Mesodermal cell (in vitro differentiated cells): ENCODE measurements around the gene MSI2.

ENCODE experiments used
- H3K27ac ChIP-seq: 2 replicates; pipeline ENCODE4 v1.7.0; 2013; ENCODE audit warnings: mild to moderate bottlenecking, low read depth, low read length, moderate library complexity; ENCODE audit not compliant: severe bottlenecking
- H3K36me3 ChIP-seq: 2 replicates; pipeline ENCODE4 v1.7.1; 2013; ENCODE audit warnings: mild to moderate bottlenecking, low read length, moderate library complexity; ENCODE audit not compliant: control insufficient read depth, insufficient read depth
- H3K4me1 ChIP-seq: one replicate; pipeline ENCODE4 v1.7.1; 2013; ENCODE audit warnings: mild to moderate bottlenecking, low read length; ENCODE audit not compliant: insufficient read depth, control insufficient read depth, poor library complexity, severe bottlenecking
- H3K4me3 ChIP-seq: 2 replicates; pipeline ENCODE4 v1.7.0; 2013; ENCODE audit warnings: low read length, control low read depth, mild to moderate bottlenecking; ENCODE audit not compliant: insufficient read depth, poor library complexity, severe bottlenecking; ENCODE audit errors: extremely low read depth
- H3K9me3 ChIP-seq: 2 replicates; pipeline ENCODE4 v1.7.1; 2013; ENCODE audit warnings: mild to moderate bottlenecking, low read length, moderate library complexity; ENCODE audit not compliant: control insufficient read depth
- WGBS, 2 experiments: methylation state at CpG; one replicate each; pipeline ENCODE4 v1.1.5; 2013; ENCODE audit warnings: missing lambda C conversion rate in 2 of 2; ENCODE audit not compliant: insufficient coverage in 2 of 2; 5-methylcytosine and 5-hydroxymethylcytosine counted together

MSI2 gene

DNA sequence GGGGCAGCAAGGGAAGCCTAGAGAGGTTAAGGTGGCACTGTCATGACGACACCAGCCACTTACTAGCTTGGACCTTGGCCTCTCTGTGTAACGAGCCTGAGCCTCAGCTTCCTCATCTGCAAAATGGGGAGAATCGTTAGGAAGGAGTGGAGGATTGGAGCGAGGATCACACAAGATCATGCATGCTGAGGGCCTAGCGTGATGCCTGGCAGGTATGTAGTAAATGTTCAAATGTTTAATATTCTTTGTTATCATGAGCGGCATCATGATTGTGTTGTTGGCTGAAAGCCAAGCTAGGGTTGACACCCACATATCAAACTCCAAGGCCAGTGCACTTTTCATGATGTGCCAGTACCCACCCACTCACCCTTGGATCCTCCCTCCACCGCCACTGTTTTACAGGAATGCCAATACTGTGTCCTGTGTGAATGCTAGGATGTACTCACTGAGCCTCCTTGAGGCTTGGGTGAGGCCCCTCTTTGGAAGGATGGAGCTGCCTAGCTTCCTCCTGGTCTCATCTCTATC, 192.5 kb downstream of the MSI2 start:
- Histone ChIP-seq H3K4me3 (no peak overlapping the region), H3K4me1 (peaks cover 26% of the 10 kb centered on the region), H3K36me3 (peaks cover 42% of the 10 kb centered on the region), H3K9me3 (no peaks in the 10 kb centered on the region), H3K27ac (no peak overlapping the region)
- WGBS, 2 experiments, result 92 to 99% methylated on average over 4 to 6 of the region's 7 CpGs

- Histone ChIP-seq H3K9me3 (no peaks in the 10 kb centered on the region), H3K36me3 (peaks cover 55% of the 10 kb centered on the region), H3K4me1 (peaks cover 12% of the 10 kb centered on the region), H3K27ac (no peak overlapping the region), H3K4me3 (no peak overlapping the region)
- 92% methylated on average over 7 to 8 of the region's 8 CpGs for WGBS, 2 experiments
Measured at GRCh38 chr17:57451191-57451590, 194.9 kb downstream of the MSI2 start.

- WGBS, 2 experiments, result 92% methylated on average over 4 of the region's 7 CpGs; no CpG with 5 or more reads in 1 of the 2 experiments
- Histone ChIP-seq H3K4me3 (no peak overlapping the region), H3K27ac (no peak overlapping the region), H3K4me1 (peaks cover 9% of the 10 kb centered on the region), H3K9me3 (no peaks in the 10 kb centered on the region), H3K36me3 (peaks cover 51% of the 10 kb centered on the region)
Measured at GRCh38 chr17:57451643-57452042, 195.3 kb downstream of the MSI2 start.

- H3K4me1 ChIP-seq, result peaks cover 16% of the 10 kb centered on the region
- no peak overlapping the region for H3K27ac ChIP-seq
- no peak overlapping the region for H3K4me3 ChIP-seq
- no peaks in the 10 kb centered on the region for H3K9me3 ChIP-seq
- peaks cover 43% of the 10 kb centered on the region for H3K36me3 ChIP-seq
- WGBS, 2 experiments, result 87 to 98% methylated on average over 6 to 7 of the region's 7 CpGs
Measured at GRCh38 chr17:57453841-57454425, 197.6 kb downstream of the MSI2 start.

- Histone ChIP-seq H3K9me3 (no peaks in the 10 kb centered on the region), H3K36me3 (peaks cover 43% of the 10 kb centered on the region), H3K27ac (peak overlapping the region; percentile 49), H3K4me1 (peaks cover 22% of the 10 kb centered on the region), H3K4me3 (no peak overlapping the region)
- WGBS, 2 experiments, result 86 to 100% methylated on average over 3 to 5 of the region's 5 CpGs
Measured at GRCh38 chr17:57454729-57455062, 198.4 kb downstream of the MSI2 start.

DNA sequence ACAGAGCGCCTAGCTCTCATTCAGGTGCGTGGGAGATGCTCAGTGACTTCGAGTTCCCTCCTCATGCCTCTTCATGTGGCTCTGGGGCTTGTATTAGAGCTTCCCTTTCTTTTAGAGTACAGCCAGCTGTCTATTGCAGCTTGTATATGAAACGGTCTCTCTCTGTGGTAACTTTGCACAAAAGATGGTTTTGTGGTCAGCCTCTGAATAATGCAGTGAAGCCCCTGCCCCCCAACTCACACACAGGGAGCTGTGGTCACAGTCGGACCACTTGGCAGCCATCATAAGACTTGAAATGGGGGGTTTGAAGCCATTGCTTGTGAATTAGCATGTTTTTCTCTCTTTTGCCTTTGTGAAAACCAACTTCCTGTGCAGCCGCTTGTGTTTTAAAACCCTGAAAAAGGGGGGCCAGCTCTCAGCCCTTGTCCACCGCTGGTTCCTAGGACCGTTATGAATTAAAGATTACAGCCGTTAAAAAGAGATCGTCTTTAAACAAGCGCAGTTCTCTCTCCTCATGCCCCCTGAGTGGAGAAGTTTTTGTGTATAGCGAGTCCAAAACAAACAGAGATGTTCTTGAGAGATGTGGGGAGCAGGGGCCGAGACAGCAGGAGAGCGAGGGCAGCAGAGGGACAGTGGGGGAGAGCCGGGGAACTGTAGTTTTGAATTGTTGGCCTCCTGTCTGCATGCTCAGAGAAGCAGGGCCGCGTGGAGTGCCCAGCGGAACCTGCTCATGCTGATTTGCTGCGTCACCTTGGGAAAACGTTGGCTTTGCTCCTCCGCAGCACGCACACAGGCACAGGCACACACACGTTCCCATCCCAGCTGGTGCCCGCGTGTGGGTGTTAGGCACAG, 199.0 kb downstream of the MSI2 start:
- no peak overlapping the region for H3K4me3 ChIP-seq
- peaks cover 43% of the 10 kb centered on the region for H3K36me3 ChIP-seq
- WGBS, 2 experiments, result 86 to 87% methylated on average over 20 to 22 of the region's 25 CpGs
- H3K4me1 ChIP-seq, result peaks cover 22% of the 10 kb centered on the region
- H3K9me3 ChIP-seq, result no peaks in the 10 kb centered on the region
- peak overlapping the region; percentile 49 for H3K27ac ChIP-seq

- no peak overlapping the region for H3K4me3 ChIP-seq
- no peak overlapping the region for H3K27ac ChIP-seq
- peaks cover 35% of the 10 kb centered on the region for H3K36me3 ChIP-seq
- WGBS, 2 experiments, result 100% methylated on average over 1 to 3 of the region's 3 CpGs
- H3K9me3 ChIP-seq, result no peaks in the 10 kb centered on the region
- peaks cover 24% of the 10 kb centered on the region for H3K4me1 ChIP-seq
Measured at GRCh38 chr17:57456622-57457021, 200.3 kb downstream of the MSI2 start.

GRCh38 chr17:57457188-57457587, 200.9 kb downstream of the MSI2 start:
- peaks cover 31% of the 10 kb centered on the region for H3K36me3 ChIP-seq
- peaks cover 27% of the 10 kb centered on the region for H3K4me1 ChIP-seq
- 100% methylated on average over 1 of the region's 2 CpGs; no CpG with 5 or more reads in 1 of the 2 experiments for WGBS, 2 experiments
- H3K9me3 ChIP-seq, result no peaks in the 10 kb centered on the region
- no peak overlapping the region for H3K4me3 ChIP-seq
- no peak overlapping the region for H3K27ac ChIP-seq

GRCh38 chr17:57458718-57459285, 202.5 kb downstream of the MSI2 start:
- Histone ChIP-seq H3K4me3 (no peak overlapping the region), H3K36me3 (peaks cover 27% of the 10 kb centered on the region), H3K9me3 (no peaks in the 10 kb centered on the region), H3K4me1 (peaks cover 41% of the 10 kb centered on the region), H3K27ac (peak overlapping the region; percentile 66)
- no CpG with 5 or more reads among the region's 9 CpGs for WGBS, 2 experiments

- Histone ChIP-seq H3K4me3 (no peak overlapping the region), H3K9me3 (no peaks in the 10 kb centered on the region), H3K27ac (peak overlapping the region; percentile 66), H3K4me1 (peaks cover 41% of the 10 kb centered on the region), H3K36me3 (peaks cover 33% of the 10 kb centered on the region)
- 82 to 87% methylated on average over 6 to 12 of the region's 12 CpGs for WGBS, 2 experiments
Measured at GRCh38 chr17:57459286-57459915, 203.1 kb downstream of the MSI2 start.
